Neural cell (in vitro differentiated cells): Measurements from ENCODE around the gene ALS2. TPM values are rescaled to one million over a fixed set of nuclear protein-coding genes. Genes with fewer than 3 reads are reported as not detected.

Experiments used
- H2AFZ ChIP-seq: fragments of 200-600, 300-800 bp; sonication (generic), shearing (Covaris generic); 2 replicates; pipeline ENCODE4 v1.6.0; 2014; ENCODE audit warnings: low read depth, mild to moderate bottlenecking, antibody characterized with exemption, low read length, moderate library complexity
- H3F3A ChIP-seq: fragments of 200-600 bp; shearing (Covaris generic); 2 replicates; pipeline ENCODE4 v1.6.1; 2016; ENCODE audit warnings: mild to moderate bottlenecking, moderate library complexity, mixed read lengths, antibody characterized with exemption, low read length; ENCODE audit not compliant: insufficient read depth, poor library complexity, severe bottlenecking
- H3K27ac ChIP-seq: fragments of 200-600, 300-800 bp; sonication (generic), shearing (Covaris generic); 2 replicates; pipeline ENCODE4 v1.5.1; 2014; ENCODE audit warnings: mild to moderate bottlenecking, low read length, moderate library complexity
- H3K27me3 ChIP-seq: fragments of 300-800, 200-600 bp; sonication (generic), shearing (Covaris generic); 2 replicates; pipeline ENCODE4 v1.6.0; 2014; ENCODE audit warnings: mild to moderate bottlenecking, low read depth, low read length, moderate library complexity; ENCODE audit not compliant: insufficient read depth
- H3K36me3 ChIP-seq: fragments of 300-800, 200-600 bp; sonication (generic), shearing (Covaris generic); 2 replicates; pipeline ENCODE4 v1.5.1; 2014; ENCODE audit warnings: mild to moderate bottlenecking, antibody characterized with exemption, low read length, moderate library complexity; ENCODE audit not compliant: insufficient read depth
- H3K4me2 ChIP-seq: fragments of 300-800, 200-600 bp; sonication (generic), shearing (Covaris generic); 2 replicates; pipeline ENCODE4 v1.6.0; 2014; ENCODE audit warnings: mild to moderate bottlenecking, low read length
- H3K4me3 ChIP-seq: fragments of 300-800, 200-600 bp; sonication (generic), shearing (Covaris generic); 2 replicates; pipeline ENCODE4 v1.5.1; 2014; ENCODE audit warnings: mild to moderate bottlenecking, low read length, moderate library complexity
- H3K79me2 ChIP-seq: fragments of 200-600 bp; shearing (Covaris generic); replicated peaks from 2 replicates; pipeline ENCODE4 v1.6.0; 2014; ENCODE audit warnings: mild to moderate bottlenecking, low read length, moderate library complexity; ENCODE audit not compliant: insufficient read depth
- H3K9ac ChIP-seq: fragments of 300-800, 200-600 bp; sonication (generic), shearing (Covaris generic); 2 replicates; pipeline ENCODE4 v1.6.1; 2016; ENCODE audit warnings: mild to moderate bottlenecking, low read length, mixed read lengths
- H3K9me2 ChIP-seq: fragments of 200-600 bp; shearing (Covaris generic); 2 replicates; pipeline ENCODE4 v1.6.1; 2016; ENCODE audit warnings: mild to moderate bottlenecking, low read length, mixed read lengths; ENCODE audit not compliant: insufficient read depth
- H3K9me3 ChIP-seq: fragments of 200-600, 300-800 bp; sonication (generic), shearing (Covaris generic); 2 replicates; pipeline ENCODE4 v1.6.1; 2016; ENCODE audit warnings: mild to moderate bottlenecking, mixed run types, low read length, moderate library complexity, mixed read lengths
- H4K20me1 ChIP-seq: fragments of 200-600 bp; shearing (Covaris generic); 2 replicates; pipeline ENCODE4 v1.6.1; 2016; ENCODE audit warnings: mild to moderate bottlenecking, mixed run types; ENCODE audit not compliant: insufficient read depth
- CTCF ChIP-seq: fragments of 450-650 bp; IDR thresholded peaks from 2 replicates; pipeline ENCODE4 v1.5.1; 2014; ENCODE audit warnings: antibody characterized with exemption, mild to moderate bottlenecking, moderate library complexity; ENCODE audit not compliant: poor library complexity, severe bottlenecking
- EP300 ChIP-seq: fragments of 450-650 bp; conservative IDR thresholded peaks from 2 replicates; pipeline ENCODE4 v1.6.1; 2014; ENCODE audit warnings: antibody characterized with exemption, mild to moderate bottlenecking, moderate library complexity; ENCODE audit not compliant: poor library complexity, severe bottlenecking
- EZH2 ChIP-seq: fragments of 200-600, 300-800 bp; shearing (Covaris generic), sonication (generic); IDR thresholded peaks from 2 replicates; pipeline ENCODE4 v1.6.1; 2014; ENCODE audit warnings: antibody characterized with exemption, low read length, borderline replicate concordance, mild to moderate bottlenecking; ENCODE audit not compliant: insufficient read depth, poor library complexity, severe bottlenecking
- MXI1 ChIP-seq: fragments of 450-650 bp; conservative IDR thresholded peaks from 2 replicates; pipeline ENCODE4 v1.6.1; 2014; ENCODE audit warnings: antibody characterized with exemption, mild to moderate bottlenecking; ENCODE audit not compliant: poor library complexity, severe bottlenecking
- POLR2AphosphoS5 ChIP-seq: IDR thresholded peaks from 2 replicates; pipeline ENCODE4 v1.6.1; 2012
- RAD21 ChIP-seq: fragments of 450-650 bp; conservative IDR thresholded peaks from 2 replicates; pipeline ENCODE4 v1.6.1; 2014; ENCODE audit warnings: antibody characterized with exemption, mild to moderate bottlenecking, moderate library complexity
- REST ChIP-seq: IDR thresholded peaks from 2 replicates; pipeline ENCODE4 v1.6.1; 2012; ENCODE audit warnings: borderline replicate concordance
- SMC3 ChIP-seq: fragments of 450-650 bp; conservative IDR thresholded peaks from 2 replicates; pipeline ENCODE4 v1.6.1; 2014; ENCODE audit warnings: antibody characterized with exemption, mild to moderate bottlenecking, moderate library complexity; ENCODE audit not compliant: poor library complexity
- TAF1 ChIP-seq: IDR thresholded peaks from 2 replicates; pipeline ENCODE4 v1.6.1; 2012; ENCODE audit warnings: low read depth
- polyA plus RNA-seq: library from polyadenylated mRNA; depleted of rRNA; stranded (reverse); fragments of >200 nt; gene quantifications from 2 replicates; pipeline ENCODE4 v1.2.3, GENCODE V29; 2014

ALS2 gene
- polyA plus RNA-seq, 1 donor from 2014 or later, result 26.3 TPM

- Histone ChIP-seq H3K27ac (no peak overlapping the region), H3K27me3 (no peaks in the 10 kb centered on the region)
These were observed 47.2 kb downstream of the ALS2 start for GRCh38 chr2:201733544-201733943.

GRCh38 chr2:201730651-201731285 is 50.0 kb downstream of the ALS2 start:
- H3K9me2 ChIP-seq, result no peaks in the 10 kb centered on the region
- H3K79me2 ChIP-seq, result no peaks in the 10 kb centered on the region
- no peak overlapping the region for H3K9ac ChIP-seq
- no peaks in the 10 kb centered on the region for H3F3A ChIP-seq
- no peak overlapping the region for H3K4me3 ChIP-seq
- H3K9me3 ChIP-seq, result no peaks in the 10 kb centered on the region
- H4K20me1 ChIP-seq, result no peaks in the 10 kb centered on the region
- no peaks in the 10 kb centered on the region for H3K36me3 ChIP-seq
- H3K4me2 ChIP-seq, result no peak overlapping the region
- no peaks in the 10 kb centered on the region for H3K27me3 ChIP-seq
- no peak overlapping the region for H3K27ac ChIP-seq
- no peak overlapping the region for H2AFZ ChIP-seq
- TF ChIP-seq MXI1, result no peak
- TF ChIP-seq EZH2, result no peak
- TF ChIP-seq SMC3, result no peak
- no peak for TF ChIP-seq CTCF
- no peak for TF ChIP-seq EP300
- no peak for TF ChIP-seq POLR2AphosphoS5

More at GRCh38 chr2:201733544-201733943, 47.2 kb downstream of the ALS2 start:
- H3K9me2 ChIP-seq, result no peaks in the 10 kb centered on the region
- no peak overlapping the region for H3K9ac ChIP-seq
- no peaks in the 10 kb centered on the region for H3F3A ChIP-seq
- no peak overlapping the region for H3K4me3 ChIP-seq
- no peaks in the 10 kb centered on the region for H4K20me1 ChIP-seq
- no peaks in the 10 kb centered on the region for H3K9me3 ChIP-seq
- H3K79me2 ChIP-seq, result no peaks in the 10 kb centered on the region
- no peak for TF ChIP-seq EP300
- TF ChIP-seq SMC3, result no peak
- TF ChIP-seq REST, result no peak
- TF ChIP-seq MXI1, result no peak
- TF ChIP-seq EZH2, result no peak
- TF ChIP-seq TAF1, result no peak
- no peak for TF ChIP-seq RAD21
- no peak for TF ChIP-seq CTCF
- TF ChIP-seq POLR2AphosphoS5, result no peak
- H3K4me2 ChIP-seq, result no peak overlapping the region
- H2AFZ ChIP-seq, result no peak overlapping the region
- peaks cover 16% of the 10 kb centered on the region for H3K36me3 ChIP-seq
